HepG2 (cell line): ENCODE data around the gene ULK4. TPM values are rescaled to one million over a fixed set of nuclear protein-coding genes. Genes with fewer than 3 reads are reported as not detected.

Experiments used
- AHDC1 ChIP-seq: sonication (generic); formaldehyde crosslinking; IDR thresholded peaks from 2 replicates; pipeline ENCODE4 v1.5.1; 2020; ENCODE audit warnings: mild to moderate bottlenecking, missing genetic modification reagents, borderline replicate concordance
- ARHGAP35 ChIP-seq: sonication (generic); formaldehyde crosslinking; IDR thresholded peaks from 2 replicates; pipeline ENCODE4 v1.9.0; 2022; ENCODE audit warnings: mild to moderate bottlenecking, inconsistent platforms, moderate library complexity, missing genetic modification reagents, borderline replicate concordance
- CBX1 ChIP-seq: IDR thresholded peaks from one replicate; pipeline ENCODE4 v1.6.1; 2016; ENCODE audit warnings: antibody characterized with exemption, low read depth
- GATAD1 ChIP-seq: IDR thresholded peaks from 2 replicates; pipeline ENCODE4 v1.6.1; 2016; ENCODE audit warnings: missing genetic modification reagents, missing compliant biosample characterization
- NFKB2 ChIP-seq: sonication (generic); formaldehyde crosslinking; IDR thresholded peaks from 2 replicates; pipeline ENCODE4 v1.4.0; 2020; ENCODE audit warnings: missing genetic modification reagents, borderline replicate concordance
- PPARG ChIP-seq: conservative IDR thresholded peaks from 2 replicates; pipeline ENCODE4 v1.6.1; 2016; ENCODE audit warnings: missing biosample characterization, missing genetic modification reagents
- RFX5 ChIP-seq: IDR thresholded peaks from 2 replicates; pipeline ENCODE4 v1.6.1; 2011; ENCODE audit warnings: low read depth, low read length, improper control_type of control experiment
- SKIL ChIP-seq: sonication (generic); formaldehyde crosslinking; IDR thresholded peaks from 2 replicates; pipeline ENCODE4 v1.8.0; 2022; ENCODE audit warnings: missing genetic modification reagents, mild to moderate bottlenecking, moderate library complexity, borderline replicate concordance
- SMC3 ChIP-seq: IDR thresholded peaks from 2 replicates; pipeline ENCODE4 v1.6.1; 2011; ENCODE audit warnings: low read length, improper control_type of control experiment
- STAT6 ChIP-seq: sonication (generic); formaldehyde crosslinking; IDR thresholded peaks from 2 replicates; pipeline ENCODE4 v1.4.0; 2020; ENCODE audit warnings: missing genetic modification reagents, mild to moderate bottlenecking, borderline replicate concordance
- TP53 ChIP-seq: sonication (generic); formaldehyde crosslinking; conservative IDR thresholded peaks from 2 replicates; pipeline ENCODE4 v1.4.0; 2020; ENCODE audit warnings: missing genetic modification reagents
- XBP1 ChIP-seq: sonication (generic); formaldehyde crosslinking; IDR thresholded peaks from 2 replicates; pipeline ENCODE4 v1.5.0; 2020; ENCODE audit warnings: missing genetic modification reagents
- ZNF281 ChIP-seq: sonication (generic); formaldehyde crosslinking; IDR thresholded peaks from 2 replicates; pipeline ENCODE4 v1.4.0; 2020; ENCODE audit warnings: missing genetic modification reagents, borderline replicate concordance
- ZNF691 ChIP-seq: sonication (generic); formaldehyde crosslinking; IDR thresholded peaks from 2 replicates; pipeline ENCODE4 v1.4.0; 2020; ENCODE audit warnings: missing genetic modification reagents, low read depth, mild to moderate bottlenecking, borderline replicate concordance
- polyA plus RNA-seq, 8 experiments: library from polyadenylated mRNA; depleted of rRNA in 3 of 8; stranded (reverse) in 7 of 8; unstranded in 1 of 8; fragments of >200 nt; fragmentation: Illumina TruSeq in 4 of 8; extraction: Trizol in 4 of 8; gene quantifications; 2 replicates each; pipeline versions ENCODE4 v1.2.1 to v1.2.3, GENCODE V29; 2011 to 2016; ENCODE audit warnings: low read depth in 4 of 8, missing spikeins in 1 of 8, mixed read lengths in 1 of 8; ENCODE audit not compliant: insufficient read depth in 1 of 8
- total RNA-seq, 5 experiments: library from RNA; depleted of rRNA; stranded (reverse); fragments of >200 nt; fragmentation: Illumina TruSeq; extraction: Trizol; gene quantifications; 2 replicates each; pipeline ENCODE4 v1.2.3, GENCODE V29; 2016; ENCODE audit warnings: low read depth in 1 of 5

Gene ULK4
- total and polyA plus RNA-seq, 2 of the 13 experiments (the other 11 are each of a cell fraction or from before 2014, with no cell fraction given), result 6.7 to 11.8 TPM

- TF ChIP-seq AHDC1 (peak; percentile 46; the same call in 1 of the 2 replicates), PPARG (CRISPR knock-in tag) (0 out of 2 replicates have a peak, but pooled peaks have one; percentile 12), NFKB2 (CRISPR knock-in tag) (peak; percentile 70; the same call in 1 of the 2 replicates), XBP1 (CRISPR knock-in tag) (no peak), TP53 (CRISPR knock-in tag) (no peak), ZNF691 (CRISPR knock-in tag) (peak; percentile 62; the same call in 1 of the 2 replicates), ZNF281 (peak; percentile 98), ARHGAP35 (CRISPR knock-in tag) (no peak), SMC3 (no peak), SKIL (CRISPR knock-in tag) (0 out of 2 replicates have a peak, but pooled peaks have one; percentile 34), STAT6 (CRISPR knock-in tag) (no peak), RFX5 (no peak), GATAD1 (CRISPR knock-in tag) (peak; percentile 47; the same call in 1 of the 2 replicates), CBX1 (peak; percentile 19)
Measured at GRCh38 chr3:41277790-41278465, 684.0 kb downstream of the ULK4 start (continued).
